A549 treated with dexamethasone at 1 μM for 4 hours (cell line): ENCODE results near the gene PLSCR5. TPM values are rescaled to one million over a fixed set of nuclear protein-coding genes. Genes with fewer than 3 reads are reported as not detected.

Experiments
- total RNA-seq: library from RNA; stranded (reverse); fragments of 200-300 nt; extraction: Qiagen RNA extraction; gene quantifications from 5 replicates; pipeline ENCODE4 v1.2.3, GENCODE V29; 2022

The PLSCR5 gene
- not detected in 5 replicates for total RNA-seq

GRCh38 chr3:146605106-146605505, at the start of gene PLSCR5:
PLSCR5 (minus strand) TSS chr3:146605346; CDS start chr3:146605212, 134 bp downstream.

GRCh38 chr3:146544002-146544928, 60.9 kb downstream of the PLSCR5 start, which contains the start of gene PLSCR1:
PLSCR1 (minus strand) TSS chr3:146544607; CDS start chr3:146536552, 8,055 bp downstream.

Other genes starting within 250 kb of the PLSCR5 start
- gene PLSCR2, start 135.8 kb downstream of the PLSCR5 start, total RNA-seq, result 0.11 to 0.19 TPM in 2 of 5 replicates, not detected in the others
- 45.7 to 51.7 TPM (median 49.5 TPM) in 5 replicates for gene PLSCR1, start 60.7 kb downstream of the PLSCR5 start, total RNA-seq